Measurements from ENCODE around the gene PGAM5.
A peak's percentile ranks its signal among the peaks of the same experiment; 100 is the strongest.
"Not testable (repeated sequence)": the region's sequence is repeated elsewhere in the genome, so short reads cannot be mapped to it uniquely, and the experiment has no call there.

The PGAM5 gene

DNA sequence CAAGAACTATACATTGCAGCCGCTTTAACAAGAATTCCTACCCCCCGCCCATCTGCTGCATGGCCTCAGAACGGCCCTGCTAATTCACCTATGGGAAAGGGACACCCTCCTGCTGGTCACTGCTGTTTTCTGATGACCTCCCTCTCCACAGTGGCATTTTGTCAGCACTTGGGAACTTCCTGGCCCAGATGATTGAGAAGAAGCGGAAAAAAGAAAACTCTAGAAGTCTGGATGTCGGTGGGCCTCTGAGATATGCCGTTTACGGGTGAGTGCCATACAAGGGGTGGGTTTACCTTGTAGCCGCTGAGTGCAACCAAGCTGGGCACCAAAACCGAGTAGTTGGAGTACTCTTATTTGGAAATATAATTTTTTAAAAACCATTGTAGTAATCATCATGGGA is 20.5 kb upstream of the PGAM5 start:
- DNase-seq, result no peak

DNA sequence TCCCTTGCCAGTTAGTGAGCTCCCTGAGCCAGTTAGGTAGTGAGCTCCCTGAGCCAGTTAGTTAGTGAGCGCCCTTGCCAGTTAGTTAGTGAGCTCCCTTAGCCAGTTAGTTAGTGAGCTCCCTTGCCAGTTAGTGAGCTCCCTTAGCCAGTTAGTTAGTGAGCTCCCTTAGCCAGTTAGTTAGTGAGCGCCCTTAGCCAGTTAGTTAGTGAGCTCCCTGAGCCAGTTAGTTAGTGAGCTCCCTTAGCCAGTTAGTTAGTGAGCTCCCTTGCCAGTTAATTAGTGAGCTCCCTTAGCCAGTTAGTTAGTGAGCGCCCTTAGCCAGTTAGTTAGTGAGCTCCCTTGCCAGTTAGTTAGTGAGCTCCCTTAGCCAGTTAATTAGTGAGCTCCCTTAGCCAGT is 18.6 kb upstream of the PGAM5 start:
- DNase-seq, result not testable (repeated sequence)

DNA sequence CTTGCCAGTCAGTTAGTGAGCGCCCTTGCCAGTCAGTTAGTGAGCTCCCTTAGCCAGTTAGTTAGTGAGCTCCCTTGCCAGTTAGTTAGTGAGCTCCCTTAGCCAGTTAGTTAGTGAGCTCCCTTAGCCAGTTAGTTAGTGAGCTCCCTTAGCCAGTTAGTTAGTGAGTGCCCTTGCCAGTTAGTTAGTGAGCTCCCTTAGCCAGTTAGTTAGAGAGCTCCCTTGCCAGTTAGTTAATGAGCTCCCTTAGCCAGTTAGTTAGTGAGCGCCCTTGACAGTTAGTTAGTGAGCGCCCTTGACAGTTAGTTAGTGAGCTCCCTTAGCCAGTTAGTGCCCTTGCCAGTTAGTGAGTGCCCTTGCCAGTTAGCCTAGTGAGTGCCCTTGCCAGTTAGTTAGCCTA is 15.8 kb upstream of the PGAM5 start:
- not testable (repeated sequence) for DNase-seq

DNA sequence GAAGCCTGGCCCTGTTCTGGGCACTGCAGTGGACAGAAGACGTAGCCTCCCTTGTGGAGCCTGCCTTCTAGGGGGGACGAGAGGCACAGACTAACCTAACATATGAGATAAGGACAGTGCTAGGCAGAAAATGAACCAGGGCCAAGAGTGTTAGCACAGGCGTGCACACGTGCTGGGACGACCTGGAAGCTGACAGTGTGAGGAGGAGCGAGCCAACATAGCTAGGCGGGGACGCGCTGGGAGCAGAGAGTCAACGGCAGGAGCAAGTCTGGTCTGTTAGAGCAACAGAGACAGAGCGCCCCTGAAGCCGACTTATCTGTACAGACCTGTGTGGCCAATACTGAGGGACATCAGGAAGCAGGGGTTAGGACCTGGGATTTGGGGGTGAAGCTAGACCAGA is 15.2 kb upstream of the PGAM5 start:
- no peak for DNase-seq

DNA sequence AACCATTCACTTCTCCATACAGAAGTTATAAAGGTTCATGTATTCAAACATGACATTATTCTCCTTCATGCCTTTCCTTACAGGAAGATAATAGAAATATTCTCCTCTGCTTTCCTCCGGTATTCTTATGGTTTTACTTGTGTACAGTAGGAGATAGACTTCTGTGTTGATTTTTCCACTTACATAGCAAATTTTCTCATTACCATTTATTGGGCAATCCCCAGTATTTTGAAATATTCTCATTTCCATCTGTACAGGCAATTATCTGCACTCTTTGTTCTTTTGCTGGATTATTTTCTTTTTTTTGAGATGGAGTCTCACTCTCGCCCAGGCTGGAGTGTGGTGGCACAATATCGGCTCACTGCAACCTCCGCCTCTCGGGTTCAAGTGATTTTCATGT is 12.3 kb upstream of the PGAM5 start:
- DNase-seq, result no peak

DNA sequence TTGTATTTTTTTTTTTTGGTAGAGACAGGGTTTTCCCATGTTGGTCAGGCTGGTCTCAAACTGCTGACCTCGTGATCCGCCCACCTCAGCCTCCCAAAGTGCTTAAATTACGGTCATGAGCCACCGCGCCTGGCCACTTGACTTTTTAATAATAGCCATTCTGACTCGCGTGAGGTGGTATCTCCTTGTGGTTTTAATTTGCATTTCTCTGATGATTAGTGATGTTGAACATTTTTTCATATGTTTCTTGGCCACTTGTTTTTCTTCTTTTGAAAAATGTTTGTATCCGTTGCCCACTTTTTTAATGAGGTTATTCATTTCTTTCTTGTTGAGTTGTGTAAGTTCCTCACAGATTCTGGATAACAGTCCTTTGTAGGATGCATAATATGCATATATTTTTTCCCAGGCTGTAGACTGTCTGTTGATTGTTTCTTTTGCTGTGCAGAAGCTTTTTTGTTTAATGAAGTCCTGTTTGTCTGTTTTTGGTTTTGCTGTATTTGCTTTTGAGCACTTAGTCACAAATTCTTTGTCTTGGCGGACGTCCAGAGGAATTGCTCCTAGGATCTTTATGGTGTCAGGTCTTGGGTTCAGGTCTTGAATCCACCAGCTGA is 10.3 kb upstream of the PGAM5 start:
- no peak for DNase-seq

DNA sequence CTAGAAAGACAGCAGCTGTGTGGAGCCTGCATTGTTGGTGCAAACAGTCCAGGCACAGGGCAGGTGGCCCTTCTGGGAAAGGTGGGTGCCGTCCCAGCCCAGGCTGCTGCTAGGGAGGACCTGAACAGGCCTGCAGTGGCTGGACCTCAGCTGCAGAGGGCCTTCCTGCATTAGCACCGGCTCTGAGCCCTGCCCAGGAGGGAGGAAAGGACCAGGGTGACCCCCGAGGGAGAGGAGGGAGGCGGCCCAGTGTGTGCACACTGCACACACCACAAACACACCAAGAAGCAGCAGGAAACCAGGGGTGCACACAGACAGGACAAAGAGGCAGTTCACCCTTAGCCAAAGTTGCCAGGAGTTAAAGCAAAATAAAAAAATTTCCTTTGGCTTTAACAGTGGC is 8.0 kb upstream of the PGAM5 start:
- no peak for DNase-seq

DNA sequence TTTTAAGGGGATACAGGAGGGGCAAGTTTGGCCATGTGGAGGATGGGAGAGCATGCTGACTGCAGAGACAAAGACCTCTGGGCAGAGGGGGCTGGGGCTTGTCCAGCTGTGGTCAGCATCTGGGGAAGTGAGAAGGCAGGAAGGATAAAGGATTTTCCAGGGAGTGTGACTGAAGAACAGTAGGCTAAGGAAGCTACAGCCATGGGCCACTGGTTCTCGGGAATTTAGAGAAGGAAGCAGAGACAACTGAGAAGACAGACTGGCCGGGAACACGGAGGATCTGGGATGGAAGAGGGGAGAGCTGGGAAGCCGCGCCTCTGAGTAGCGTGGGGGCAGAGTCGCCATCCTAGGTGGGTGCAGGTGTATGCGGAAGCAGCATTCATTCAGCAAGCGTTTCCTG is 7.0 kb upstream of the PGAM5 start:
- DNase-seq, result no peak

DNA sequence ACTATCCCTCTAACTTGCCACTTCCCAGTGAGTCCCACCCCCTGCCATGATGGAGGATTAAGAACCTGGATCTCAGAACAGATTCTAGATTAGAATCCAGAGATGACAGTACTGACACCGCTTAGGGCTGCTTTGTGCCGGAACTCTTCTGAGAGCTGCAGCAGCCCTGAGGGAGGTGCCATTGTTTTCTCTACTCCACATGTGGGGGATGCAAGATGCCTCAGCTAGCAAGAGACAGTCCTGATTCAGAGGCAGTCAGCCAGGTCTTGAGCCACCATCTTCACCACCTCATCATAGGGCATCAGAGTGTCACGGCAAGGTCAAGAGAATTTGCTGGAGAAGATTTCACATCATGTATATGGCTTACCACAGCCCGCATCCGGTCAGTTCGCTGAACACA is 3.4 kb upstream of the PGAM5 start:
- no peak for DNase-seq

DNA sequence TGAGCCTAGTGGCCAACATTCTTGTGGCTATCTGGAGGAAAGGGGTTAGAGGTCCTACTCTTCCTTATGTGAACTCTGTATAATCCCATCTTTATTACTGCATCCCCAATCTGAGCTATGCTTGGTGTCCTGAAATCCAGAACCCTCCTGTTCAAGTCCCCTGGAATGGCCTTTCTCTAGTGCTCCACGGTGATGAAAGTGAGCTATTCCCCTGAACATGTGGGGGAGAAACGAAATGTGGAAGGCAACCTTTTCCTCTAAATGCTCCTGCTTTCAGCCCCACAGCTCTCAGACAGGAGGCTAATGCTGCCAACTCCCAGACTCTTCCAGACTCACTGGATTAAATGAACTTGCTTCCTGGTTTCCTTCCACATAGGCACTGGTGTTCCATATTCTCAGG is 2.5 kb upstream of the PGAM5 start:
- no peak for DNase-seq

DNA sequence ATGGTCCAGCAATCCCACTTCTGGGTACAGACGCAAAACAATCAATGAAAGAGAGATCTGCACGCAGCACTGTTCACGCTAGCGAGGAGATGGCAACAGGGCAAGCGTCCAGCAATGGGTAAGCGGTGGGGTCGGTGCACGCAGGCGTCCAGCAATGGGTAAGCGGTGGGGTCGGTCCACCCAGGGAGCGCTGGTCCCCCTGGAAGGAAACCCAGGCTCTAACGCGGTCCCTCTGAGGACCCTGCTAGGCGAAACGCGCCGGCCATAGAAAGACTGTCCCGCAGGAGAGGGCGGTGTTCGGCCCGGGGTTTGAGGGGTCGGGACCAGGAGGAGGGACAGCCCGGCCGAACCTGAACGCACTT is 618 bp upstream of the PGAM5 start:
- DNase-seq, result peak in 1 of 2 experiments; percentile 40

DNA sequence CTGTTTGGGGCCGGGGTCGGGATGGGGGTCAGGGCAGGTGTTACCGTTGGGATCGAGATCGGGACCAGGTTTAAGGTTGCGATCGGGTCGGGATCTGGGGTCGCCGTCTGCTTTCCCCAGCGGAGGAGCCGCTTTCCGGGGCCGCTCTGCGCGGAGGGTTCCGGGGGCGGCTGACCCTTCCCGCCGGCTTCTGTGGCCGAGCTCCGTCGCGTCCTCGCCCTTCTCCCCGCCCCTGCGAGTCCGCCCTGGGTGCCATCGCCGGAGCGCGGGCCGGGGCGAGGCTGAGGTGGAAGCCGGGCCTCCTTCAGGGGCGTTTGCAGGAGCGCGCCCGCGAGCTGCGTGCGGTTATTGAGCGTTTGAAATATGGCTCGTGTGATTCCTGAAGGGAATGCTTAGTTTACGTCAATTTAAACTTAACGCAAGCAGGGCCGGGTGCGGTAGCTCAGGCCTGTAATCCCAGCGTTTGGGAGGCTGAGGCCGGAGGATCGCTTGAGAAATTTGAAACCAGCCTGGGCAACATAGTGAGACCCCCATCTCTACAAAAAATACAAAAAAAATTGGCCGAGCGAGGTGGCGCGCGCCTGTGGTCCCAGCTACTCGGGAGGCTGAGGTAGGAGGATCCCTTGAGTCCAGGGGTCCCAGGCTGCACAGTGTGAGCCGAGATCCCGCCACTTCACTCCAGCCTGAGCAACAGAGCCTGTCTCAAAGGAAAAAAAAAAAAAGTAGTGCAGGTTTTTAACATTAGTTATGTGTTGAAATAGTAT is 620 bp downstream of the PGAM5 start:
- peak; percentile 48 to 59 for DNase-seq

DNA sequence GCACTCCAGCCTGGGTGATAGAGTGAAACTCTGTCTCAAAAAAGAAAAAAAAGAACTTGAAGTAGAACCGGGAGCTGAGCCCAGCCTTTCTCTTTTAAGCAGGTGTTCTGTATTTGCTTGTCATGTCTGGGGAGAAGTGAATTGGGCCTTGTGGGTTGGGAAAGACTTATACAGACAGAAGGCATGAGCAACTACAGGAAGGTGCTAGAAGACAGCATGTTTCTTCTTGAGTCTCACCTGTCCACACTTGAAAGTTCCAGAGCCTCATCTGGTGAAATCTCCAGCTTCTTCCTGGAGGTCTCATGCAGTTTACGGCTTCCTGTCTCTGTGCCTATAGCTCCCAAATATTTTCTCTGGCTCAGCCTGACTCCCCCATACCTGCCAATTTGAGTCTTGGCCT is 2.5 kb downstream of the PGAM5 start:
- no peak for DNase-seq

DNA sequence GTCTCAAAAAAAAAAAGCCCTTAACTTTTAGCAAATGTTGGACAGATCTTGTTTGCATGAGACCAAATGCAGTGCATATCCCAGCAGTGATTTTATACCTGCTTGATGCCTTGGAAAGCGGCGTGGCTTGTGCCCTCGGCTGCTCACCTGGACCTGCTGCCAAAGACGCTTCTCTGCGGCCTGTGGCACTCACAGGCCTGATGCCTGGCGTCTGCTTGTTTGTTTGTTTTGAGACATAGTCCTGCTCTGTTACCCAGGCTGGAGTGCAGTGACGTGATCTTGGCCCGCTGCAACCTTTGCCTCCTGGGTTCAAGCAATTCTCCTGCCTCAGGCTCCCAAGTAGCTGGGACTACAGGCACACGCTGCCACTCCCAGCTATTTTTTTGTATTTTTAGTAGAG is 5.2 kb downstream of the PGAM5 start:
- no peak for DNase-seq

DNA sequence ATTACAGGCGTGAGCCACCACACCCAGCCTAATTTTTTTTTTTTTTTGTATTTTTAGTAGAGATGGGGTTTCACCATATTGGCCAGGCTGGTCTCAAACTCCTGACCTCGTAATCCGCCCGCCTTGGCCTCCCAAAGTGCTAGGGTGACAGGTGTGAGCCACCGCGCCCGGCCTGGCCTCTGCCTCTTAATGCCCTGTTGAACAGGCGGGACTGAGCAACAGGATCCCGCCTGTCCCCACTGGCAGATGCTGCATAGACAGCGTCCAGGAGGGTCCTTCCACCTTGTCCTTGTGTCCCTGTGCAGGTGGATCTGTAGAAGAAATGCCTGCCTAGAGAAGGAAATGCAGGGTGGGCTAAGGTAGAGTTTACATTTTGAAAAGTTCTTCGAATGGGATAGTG is 5.7 kb downstream of the PGAM5 start:
- no peak for DNase-seq

DNA sequence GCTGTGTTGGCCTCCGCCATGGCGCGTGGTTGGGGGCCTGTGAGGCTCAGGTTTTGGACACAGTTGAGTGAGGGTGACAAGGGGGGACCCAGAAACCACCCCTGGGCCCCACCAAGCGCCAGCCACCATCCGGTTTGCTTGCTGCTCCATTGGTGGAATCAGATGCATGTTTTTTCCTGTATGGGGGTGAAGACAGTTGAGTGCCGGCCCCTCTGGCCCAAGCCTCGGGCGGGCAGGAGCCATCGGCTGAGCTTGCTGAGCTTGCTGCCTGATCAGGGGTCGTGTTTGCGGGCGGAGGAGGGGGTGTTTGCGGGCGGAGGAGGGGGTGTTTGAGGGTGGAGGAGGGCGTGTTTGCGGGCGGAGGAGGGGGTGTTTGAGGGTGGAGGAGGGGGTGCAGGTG is 6.4 kb downstream of the PGAM5 start:
- DNase-seq, result no peak

DNA sequence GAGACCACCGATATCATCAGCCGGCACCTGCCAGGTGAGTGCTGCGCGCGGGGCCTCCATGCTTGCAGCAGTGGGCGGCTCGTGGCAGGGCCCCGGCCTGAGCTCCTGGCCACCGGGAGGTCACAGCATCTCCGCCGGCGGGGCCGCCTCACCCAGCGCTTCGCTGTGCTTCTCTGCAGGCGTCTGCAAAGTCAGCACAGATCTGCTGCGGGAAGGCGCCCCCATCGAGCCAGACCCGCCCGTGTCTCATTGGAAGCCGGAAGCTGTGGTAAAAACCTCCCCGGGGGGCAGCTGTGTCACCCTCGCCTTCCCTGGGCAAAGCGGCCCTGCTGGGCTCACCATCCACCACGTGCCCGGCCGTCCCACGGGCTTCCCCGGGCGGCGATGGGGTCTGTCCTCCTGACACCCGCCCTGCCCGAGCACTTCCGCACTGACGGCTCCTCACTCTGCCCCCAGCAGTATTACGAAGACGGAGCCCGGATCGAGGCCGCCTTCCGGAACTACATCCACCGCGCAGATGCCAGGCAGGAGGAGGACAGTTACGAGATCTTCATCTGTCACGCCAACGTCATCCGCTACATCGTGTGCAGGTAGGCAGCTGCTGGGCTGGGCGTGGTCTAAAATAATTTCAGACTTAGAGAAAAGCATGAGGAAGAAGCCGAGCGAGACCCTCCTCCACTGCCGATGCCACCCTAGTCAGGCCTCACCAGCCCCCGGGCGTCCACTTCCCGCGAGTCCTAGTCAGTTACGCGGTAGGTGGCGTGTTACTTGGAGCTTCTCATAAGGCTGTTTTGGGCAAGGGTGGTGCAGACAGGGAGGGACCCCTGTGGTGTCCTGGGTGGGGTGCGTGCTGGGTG is 7.1 kb downstream of the PGAM5 start:
- no peak for DNase-seq

DNA sequence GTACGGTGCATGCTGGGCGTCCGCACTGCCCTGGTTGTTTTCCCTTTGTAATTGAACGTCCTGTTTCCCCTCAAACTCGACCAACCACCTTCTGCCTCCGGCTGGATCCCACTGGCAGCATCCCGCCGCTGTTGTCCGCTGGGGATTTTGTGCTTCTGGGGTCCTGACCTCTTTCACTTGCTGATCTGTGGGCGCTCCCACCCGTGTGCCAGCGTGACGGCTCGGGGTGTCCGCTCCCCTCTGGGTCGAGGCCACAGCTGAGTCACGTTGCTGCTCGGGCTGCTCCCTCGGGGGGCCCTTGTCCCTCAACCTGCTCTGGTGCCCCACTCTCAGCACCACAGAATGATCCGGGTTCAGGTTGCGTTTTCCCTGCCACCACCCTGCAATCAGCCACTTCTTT is 8.0 kb downstream of the PGAM5 start:
- no peak for DNase-seq

DNA sequence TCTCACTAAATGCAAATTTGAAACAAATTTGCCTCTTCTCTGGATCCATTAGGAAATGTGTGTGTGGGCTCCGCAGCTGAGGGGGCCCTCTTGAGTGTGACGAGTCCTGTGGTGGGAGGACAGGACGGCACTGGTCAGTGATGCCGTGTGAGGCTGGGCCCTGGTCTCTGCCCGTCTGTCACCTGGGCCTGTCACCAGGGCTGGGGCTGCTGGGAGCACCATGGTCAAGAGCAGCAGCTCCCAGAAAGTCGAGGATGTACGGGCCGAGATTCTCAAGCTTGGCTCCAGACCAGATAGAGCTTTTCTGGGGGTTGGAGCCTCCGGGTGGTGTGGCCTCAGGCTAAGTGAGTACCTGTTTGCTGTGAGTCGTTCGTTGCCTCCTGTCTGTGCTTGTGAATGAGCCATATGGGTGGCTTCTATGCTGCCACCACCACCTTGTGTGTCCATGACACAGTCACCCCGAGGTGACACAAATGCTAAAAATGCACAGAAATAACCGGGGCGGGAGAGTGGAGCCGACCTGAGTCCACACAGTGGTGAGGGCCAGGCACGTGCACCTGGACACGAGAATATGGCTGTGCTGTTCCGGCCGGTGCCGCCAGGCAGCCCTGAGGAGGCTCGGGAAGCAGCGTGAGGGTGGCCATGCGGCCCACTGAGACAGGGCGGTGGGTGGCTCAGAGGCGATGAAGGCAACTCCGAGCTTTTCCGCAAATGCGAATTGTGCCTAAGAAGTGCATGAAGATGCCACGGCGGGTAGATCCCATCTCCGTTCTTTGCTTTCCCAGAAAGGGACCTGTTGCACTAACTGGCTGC is 8.7 kb downstream of the PGAM5 start:
- DNase-seq, result no peak

DNA sequence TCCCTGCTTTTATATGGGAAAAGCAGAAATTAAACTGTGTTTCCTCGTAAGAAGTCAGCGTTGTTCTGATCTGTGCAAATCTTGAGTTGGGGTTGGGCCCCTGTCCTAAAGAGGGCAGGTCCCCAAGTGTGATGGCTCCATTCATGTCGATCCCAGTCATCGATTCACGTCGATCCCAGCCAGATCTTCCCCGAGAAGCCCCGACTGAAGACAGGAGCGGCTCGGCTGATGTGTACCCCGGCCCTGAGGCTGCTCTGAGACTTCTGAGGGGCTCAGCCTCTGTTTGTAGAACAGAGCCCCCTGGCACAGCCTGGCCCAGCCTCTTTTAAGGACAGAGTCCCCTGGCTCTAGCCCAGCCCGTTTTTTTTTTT is 9.3 kb downstream of the PGAM5 start:
- DNase-seq, result no peak

DNA sequence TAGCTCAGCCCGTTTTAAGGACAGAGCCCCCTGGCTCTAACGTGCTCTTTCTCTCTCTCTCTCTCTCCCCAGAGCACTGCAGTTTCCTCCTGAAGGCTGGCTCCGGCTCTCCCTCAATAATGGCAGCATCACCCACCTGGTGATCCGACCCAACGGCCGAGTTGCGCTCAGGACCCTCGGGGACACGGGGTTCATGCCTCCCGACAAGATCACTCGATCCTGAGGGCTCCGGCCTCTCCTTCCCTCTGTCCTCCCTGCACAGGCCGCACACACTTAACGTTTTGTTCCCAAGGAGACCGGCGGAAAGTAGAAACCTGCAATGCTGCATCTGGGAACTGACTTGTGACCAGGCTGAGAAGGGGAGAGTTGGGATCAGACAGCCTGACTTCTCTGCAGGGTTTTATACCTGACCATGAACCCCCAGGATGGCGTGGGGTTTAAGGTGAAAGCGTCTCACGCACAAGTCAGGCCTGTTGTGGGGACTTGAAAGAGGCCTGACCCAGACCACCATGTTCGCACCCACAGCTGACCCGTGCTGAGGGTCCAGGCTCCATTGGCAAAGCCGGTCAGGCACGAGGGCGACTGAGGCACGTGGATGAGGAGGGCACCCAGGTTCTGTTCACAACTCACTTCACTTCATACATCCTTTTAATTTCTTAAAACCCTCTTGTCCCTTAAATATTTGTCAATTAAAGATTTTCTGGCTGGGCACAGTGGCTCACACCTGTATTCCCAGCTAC is 10.1 kb downstream of the PGAM5 start:
- DNase-seq, result no peak

DNA sequence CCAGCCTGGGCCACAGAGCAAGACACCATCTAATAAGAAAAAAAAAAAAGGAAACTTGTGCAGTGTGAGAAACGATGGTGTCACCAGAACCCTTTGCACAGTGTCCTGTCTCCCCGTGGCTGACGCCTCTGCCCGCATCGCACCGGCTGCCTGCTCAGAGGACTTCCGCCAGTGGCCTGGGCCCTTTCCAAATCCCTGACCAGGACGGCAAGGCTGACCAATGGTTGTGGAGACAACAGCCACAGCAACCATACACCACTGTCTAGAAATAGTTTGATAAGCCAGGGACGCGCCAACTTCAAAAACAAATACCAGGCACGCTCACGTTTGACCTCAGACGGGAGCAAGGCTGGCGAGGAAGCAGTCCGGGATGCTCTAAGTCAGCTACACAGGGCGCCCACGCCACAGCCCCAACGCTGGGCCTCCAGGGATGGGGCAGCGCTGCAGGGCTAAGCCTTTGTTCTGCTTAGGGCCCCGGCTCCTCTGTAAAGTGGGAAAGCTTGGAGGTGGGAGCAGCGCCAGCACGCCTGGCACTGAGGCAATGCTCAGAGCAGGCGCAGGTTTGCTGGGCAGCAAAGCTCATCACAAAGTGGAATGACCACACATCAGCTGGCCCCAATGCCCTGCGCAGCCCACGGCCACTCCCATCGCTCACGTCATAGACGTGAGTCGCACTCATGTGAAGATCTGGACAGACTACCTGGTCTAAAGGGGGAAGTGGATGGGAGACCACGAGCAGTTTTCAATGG is 12.5 kb downstream of the PGAM5 start:
- DNase-seq, result no peak
